H1 (cell line): ENCODE results near the gene CLIP3. TPM values are rescaled to one million over a fixed set of nuclear protein-coding genes. Genes with fewer than 3 reads are reported as not detected.

ENCODE experiments used
- CTCF ChIA-PET: fragments of 300-600 bp; sonication (Branson Sonifier 250); formaldehyde crosslinking; loops from one replicate; lab custom pipeline; 2021; ENCODE audit not compliant: partially characterized antibody; lab: Charles Lee
- POLR2A ChIA-PET: fragments of 300-600 bp; sonication (Branson Sonifier 250); formaldehyde crosslinking; loops from one replicate; lab custom pipeline; 2021; ENCODE audit warnings: inconsistent platforms; ENCODE audit not compliant: partially characterized antibody; lab: Charles Lee
- DNase-seq, 2 experiments: peaks; one replicate each; pipeline versions ENCODE4 v3.0.0 to v3.0.0-alpha.2; 2010 to 2022; ENCODE audit warnings: low spot score in 2 of 2, low read depth in 1 of 2, mixed read lengths in 1 of 2
- FAIRE-seq: peaks from 2 replicates; lab custom pipeline; 2011; peaks lifted over from hg19 to GRCh38; lab: Jason Lieb, UNC
- H2AFZ ChIP-seq: 2 replicates; pipeline ENCODE4 v1.8.1; 2012; ENCODE audit warnings: low read length, inconsistent platforms
- H2AK5ac ChIP-seq: 2 replicates; pipeline ENCODE4 v1.6.1; 2013; ENCODE audit warnings: low read depth, low read length
- H2BK120ac ChIP-seq: replicated peaks from 2 replicates; pipeline ENCODE3; 2013; ENCODE audit warnings: low read depth, low read length, inconsistent platforms
- H2BK12ac ChIP-seq: 2 replicates; pipeline ENCODE4 v1.6.1; 2013; ENCODE audit warnings: low read depth, low read length
- H2BK15ac ChIP-seq: 2 replicates; pipeline ENCODE4 v1.6.1; 2013; ENCODE audit warnings: low read length
- H2BK20ac ChIP-seq: 2 replicates; pipeline ENCODE4 v1.6.1; 2013; ENCODE audit warnings: low read length
- H2BK5ac ChIP-seq: 2 replicates; pipeline ENCODE4 v1.6.1; 2013; ENCODE audit warnings: low read depth, low read length
- H3K14ac ChIP-seq: 2 replicates; pipeline ENCODE4 v1.6.1; 2013; ENCODE audit warnings: inconsistent platforms; ENCODE audit not compliant: insufficient read length
- H3K18ac ChIP-seq: 2 replicates; pipeline ENCODE4 v1.6.1; 2013; ENCODE audit warnings: low read length; ENCODE audit errors: extremely low read depth
- H3K23ac ChIP-seq: 2 replicates; pipeline ENCODE4 v1.6.1; 2013; ENCODE audit warnings: inconsistent platforms; ENCODE audit not compliant: insufficient read length
- H3K23me2 ChIP-seq: 2 replicates; pipeline ENCODE4 v1.6.1; 2013; ENCODE audit warnings: low read depth, low read length
- H3K27ac ChIP-seq: 2 replicates; pipeline ENCODE4 v1.6.1; 2011; ENCODE audit warnings: low read depth, low read length, inconsistent platforms
- H3K27me3 ChIP-seq, 4 experiments: replicated peaks in 1 of 4; 1 replicate in 1 of 4; 2 replicates in 3 of 4; pipeline versions ENCODE4 v1.6.1 to v1.8.1; 2011 to 2013; ENCODE audit warnings: low read length in 3 of 4, mild to moderate bottlenecking in 3 of 4, inconsistent platforms in 2 of 4, mixed read lengths in 2 of 4, moderate library complexity in 1 of 4; ENCODE audit not compliant: control insufficient read depth in 3 of 4, insufficient read depth in 3 of 4; ENCODE audit errors: extremely low read depth in 1 of 4
- H3K36me3 ChIP-seq, 4 experiments: 2 replicates each; pipeline versions ENCODE4 v1.6.1 to v1.8.1; 2011 to 2013; ENCODE audit warnings: mild to moderate bottlenecking in 4 of 4, low read length in 3 of 4, moderate library complexity in 2 of 4, control low read depth in 1 of 4, inconsistent platforms in 1 of 4; ENCODE audit not compliant: insufficient read depth in 4 of 4, control insufficient read depth in 2 of 4
- H3K4ac ChIP-seq: replicated peaks from 2 replicates; pipeline ENCODE3; 2013; ENCODE audit warnings: low read length, low read depth, mixed read lengths, inconsistent platforms; ENCODE audit not compliant: insufficient read length
- H3K4me1 ChIP-seq, 4 experiments: replicated peaks in 1 of 4; 1 replicate in 1 of 4; 2 replicates in 3 of 4; pipeline versions ENCODE4 v1.6.1 to v1.8.1; 2011 to 2013; ENCODE audit warnings: low read length in 3 of 4, inconsistent platforms in 2 of 4, mixed read lengths in 1 of 4; ENCODE audit not compliant: insufficient read depth in 4 of 4, control insufficient read depth in 3 of 4
- H3K4me2 ChIP-seq, 2 experiments: 2 replicates each; pipeline versions ENCODE4 v1.6.1 to v1.8.1; 2011 to 2013; ENCODE audit warnings: low read depth in 2 of 2, low read length in 2 of 2, control low read depth in 1 of 2, inconsistent platforms in 1 of 2, mild to moderate bottlenecking in 1 of 2; ENCODE audit not compliant: insufficient read depth in 1 of 2
- H3K4me3 ChIP-seq, 4 experiments: fragments of 200-600, 300-600 bp in 1 of 4; sonication (generic), shearing (Covaris generic), sonication (Bioruptor Twin) in 1 of 4; 2 replicates each; pipeline versions ENCODE4 v1.5.1 to v1.8.1; 2011 to 2016; ENCODE audit warnings: low read length in 4 of 4, low read depth in 3 of 4, control low read depth in 2 of 4, inconsistent platforms in 2 of 4, mild to moderate bottlenecking in 2 of 4, mixed read lengths in 1 of 4, moderate library complexity in 1 of 4; ENCODE audit not compliant: insufficient read depth in 2 of 4; ENCODE audit errors: extremely low read depth in 1 of 4
- H3K56ac ChIP-seq: replicated peaks from 2 replicates; pipeline ENCODE3; 2013; ENCODE audit warnings: low read depth, mild to moderate bottlenecking, mixed read lengths, low read length, inconsistent platforms; ENCODE audit not compliant: insufficient read length
- H3K79me1 ChIP-seq: 2 replicates; pipeline ENCODE4 v1.6.1; 2013; ENCODE audit warnings: low read depth, low read length, control low read depth
- H3K79me2 ChIP-seq, 2 experiments: 2 replicates each; pipeline versions ENCODE4 v1.6.1 to v1.8.1; 2012 to 2013; ENCODE audit warnings: low read length in 2 of 2, mild to moderate bottlenecking in 2 of 2, inconsistent platforms in 1 of 2; ENCODE audit not compliant: insufficient read depth in 2 of 2, control insufficient read depth in 1 of 2
- H3K9ac ChIP-seq, 4 experiments: replicated peaks in 1 of 4; 1 replicate in 1 of 4; 2 replicates in 3 of 4; pipeline versions ENCODE4 v1.6.1 to v1.8.1; 2011 to 2013; ENCODE audit warnings: low read depth in 3 of 4, low read length in 3 of 4, control low read depth in 2 of 4, mild to moderate bottlenecking in 2 of 4, moderate library complexity in 2 of 4, inconsistent platforms in 1 of 4; ENCODE audit errors: extremely low read depth in 1 of 4
- H3K9me3 ChIP-seq, 2 experiments: 2 replicates each; pipeline versions ENCODE4 v1.6.1 to v1.8.1; 2012 to 2013; ENCODE audit warnings: mild to moderate bottlenecking in 2 of 2, moderate library complexity in 2 of 2, control low read depth in 1 of 2, inconsistent platforms in 1 of 2, low read depth in 1 of 2, low read length in 1 of 2, mixed read lengths in 1 of 2; ENCODE audit not compliant: insufficient read depth in 2 of 2
- H4K20me1 ChIP-seq, 2 experiments: replicated peaks in 1 of 2; 2 replicates each; pipeline versions ENCODE3 to v1.8.1; 2011 to 2013; ENCODE audit warnings: inconsistent platforms in 2 of 2, low read length in 2 of 2, mild to moderate bottlenecking in 1 of 2; ENCODE audit not compliant: insufficient read depth in 2 of 2, control insufficient read depth in 1 of 2
- H4K5ac ChIP-seq: 2 replicates; pipeline ENCODE4 v1.6.1; 2013; ENCODE audit warnings: low read length, low read depth, mixed read lengths, inconsistent platforms; ENCODE audit not compliant: insufficient read length
- H4K8ac ChIP-seq: 2 replicates; pipeline ENCODE4 v1.8.0; 2013; ENCODE audit warnings: mild to moderate bottlenecking, moderate library complexity, low read length, inconsistent platforms; ENCODE audit not compliant: insufficient read depth; ENCODE audit errors: extremely low read depth
- H4K91ac ChIP-seq: replicated peaks from 2 replicates; pipeline ENCODE3; 2013; ENCODE audit warnings: low read length, mixed read lengths, inconsistent platforms; ENCODE audit not compliant: insufficient read length
- BACH1 ChIP-seq: IDR thresholded peaks from 2 replicates; pipeline ENCODE4 v1.6.1; 2012; ENCODE audit warnings: low read length, improper control_type of control experiment
- CEBPB ChIP-seq: IDR thresholded peaks from 2 replicates; pipeline ENCODE4 v1.6.1; 2012; ENCODE audit warnings: low read depth, low read length
- HDAC2 ChIP-seq, 2 experiments: fragments of 300-600 bp in 1 of 2; sonication (generic) in 1 of 2; IDR thresholded peaks; 2 replicates each; pipeline ENCODE4 v1.6.1; 2011 to 2012; ENCODE audit warnings: low read depth in 2 of 2, low read length in 2 of 2, mild to moderate bottlenecking in 2 of 2, moderate library complexity in 2 of 2, borderline replicate concordance in 1 of 2, inconsistent platforms in 1 of 2
- POLR2AphosphoS5 ChIP-seq: IDR thresholded peaks from 2 replicates; pipeline ENCODE4 v1.6.1; 2011; ENCODE audit warnings: low read depth, low read length
- RNF2 ChIP-seq: fragments of 200-900, 300-1000 bp; sonication (generic); IDR thresholded peaks from 2 replicates; pipeline ENCODE4 v1.7.1; 2016; ENCODE audit warnings: borderline replicate concordance, low read depth, mild to moderate bottlenecking, antibody characterized with exemption, low read length; ENCODE audit not compliant: poor library complexity, severe bottlenecking; ENCODE audit errors: missing control alignments
- WGBS, 2 experiments: shearing (Covaris generic) in 1 of 2; methylation state at CpG; one replicate each; pipeline versions ENCODE4 v1.1.6 to v1.1.7; 2013 to 2015; ENCODE audit warnings: low lambda C conversion rate in 2 of 2, mixed read lengths in 2 of 2, inconsistent platforms in 1 of 2, low coverage in 1 of 2, missing lambda C conversion rate in 1 of 2; ENCODE audit not compliant: insufficient replicate concordance in 2 of 2, insufficient coverage in 1 of 2, insufficient read length in 1 of 2; ENCODE audit errors: extremely low coverage in 1 of 2, missing lambda C conversion rate in 1 of 2; 5-methylcytosine and 5-hydroxymethylcytosine counted together
- polyA plus RNA-seq, 7 experiments: library from polyadenylated mRNA; depleted of rRNA in 3 of 7; stranded (reverse) in 5 of 7; unstranded in 2 of 7; fragments of >200 nt in 5 of 7; fragments of 200-250 nt in 2 of 7; gene quantifications; 1 replicate in 5 of 7; 2 replicates in 1 of 7; 4 replicates in 1 of 7; pipeline versions ENCODE4 v1.2.1 to v1.2.3, GENCODE V29; 2011 to 2013; ENCODE audit warnings: missing spikeins in 2 of 7, mixed read lengths in 2 of 7
- total RNA-seq: library from RNA; stranded (reverse); fragmentation: NEBNext Ultra II Directional; extraction: Animal tissue kit (Norgen Biotek cat#: 25700); gene quantifications from 2 replicates; pipeline ENCODE4 v1.2.1, GENCODE V29; 2021
- TF ChIP-seq, protein P1 (sequence below): IDR thresholded peaks from 2 replicates; pipeline ENCODE4 v1.6.1; 2012; ENCODE audit warnings: inconsistent platforms

The CLIP3 gene
- total and polyA plus RNA-seq, 2 of the 8 experiments (the other 6 are each of a cell fraction or from before 2014, with no cell fraction given): 5.9 to 21.7 TPM

DNA sequence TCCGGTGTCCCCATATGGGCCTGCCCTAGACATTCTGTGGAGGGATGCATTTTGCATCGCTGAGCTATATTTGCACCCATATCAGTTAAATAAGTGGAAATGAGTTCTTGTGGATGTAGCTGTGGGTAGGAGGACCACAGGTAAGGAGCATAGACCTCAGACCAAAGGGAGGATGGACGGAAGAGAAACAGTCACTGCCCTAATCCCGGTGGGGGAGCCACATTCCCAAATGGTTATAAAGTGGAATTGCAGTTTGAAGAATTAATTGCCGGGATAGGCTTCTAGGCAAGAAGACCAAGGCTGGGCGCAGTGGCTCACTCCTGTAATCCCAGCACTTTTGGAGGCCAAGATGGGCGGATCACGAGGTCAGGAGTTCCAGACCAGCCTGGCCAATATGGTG is 35.9 kb downstream of the CLIP3 start:
- no peak for DNase-seq
- WGBS, 2 experiments: 90% methylated on average over 8 of the region's 8 CpGs; no CpG with 5 or more reads in 1 of the 2 experiments
- H2AK5ac ChIP-seq: no peak overlapping the region
- POLR2A ChIA-PET: interaction anchor here (1.5 to 1.9 kb wide), 3 partner anchors 10 to 57 kb away, joined by 5 to 8 read pairs (median 5); partner anchors contain the start of gene THAP8
- no peak overlapping the region for H3K56ac ChIP-seq
- H3K9ac ChIP-seq: no peak overlapping the region
- peak overlapping the region in 1 of 2 experiments; percentile 84; a peak in 1 of 4 replicates for H3K4me2 ChIP-seq
- peaks cover 0 to 9% of the 10 kb centered on the region in 2 experiments; a peak in 2 of 4 replicates for H3K79me2 ChIP-seq
- no peak overlapping the region for H3K18ac ChIP-seq
- no peak overlapping the region for H2BK15ac ChIP-seq
- no peak overlapping the region for H4K5ac ChIP-seq
- peaks cover 0 to 2% (median 0%) of the 10 kb centered on the region in 4 experiments; a peak in 1 of 8 replicates for H3K36me3 ChIP-seq
- no peak overlapping the region for H2BK20ac ChIP-seq
- CTCF ChIA-PET: interaction anchor here (0.6 to 4.1 kb wide), 12 partner anchors 10 to 304 kb away, joined by 3 to 19 read pairs (median 4); partner anchors contain the start of genes SYNE4 and THAP8
- H3K23me2 ChIP-seq: peaks cover 7% of the 10 kb centered on the region; the same call in 1 of the 2 replicates
- H2AFZ ChIP-seq: no peak overlapping the region
- H3K27ac ChIP-seq: no peak overlapping the region
- no peak overlapping the region for H2BK120ac ChIP-seq
- peak overlapping the region in 1 of 4 experiments; percentile 82; a peak in 1 of 8 replicates for H3K4me3 ChIP-seq
- H4K91ac ChIP-seq: no peak overlapping the region
- no peak for FAIRE-seq
- H3K23ac ChIP-seq: no peak overlapping the region
- no peaks in the 10 kb centered on the region for H3K9me3 ChIP-seq
- no peak overlapping the region for H3K14ac ChIP-seq
- H3K27me3 ChIP-seq: no peaks in the 10 kb centered on the region
- H4K8ac ChIP-seq: no peak overlapping the region
- no peak overlapping the region for H3K4ac ChIP-seq
- H2BK12ac ChIP-seq: no peak overlapping the region
- H3K4me1 ChIP-seq: peaks cover 0 to 5% (median 1%) of the 10 kb centered on the region in 4 experiments; a peak in 4 of 7 replicates
- peaks cover 11% of the 10 kb centered on the region for H3K79me1 ChIP-seq
- no peak overlapping the region for H2BK5ac ChIP-seq
- H4K20me1 ChIP-seq: peaks cover 2 to 14% of the 10 kb centered on the region in 2 experiments
- TF ChIP-seq CEBPB: no peak
- TF ChIP-seq BACH1: no peak
- TF ChIP-seq, protein P1, sequence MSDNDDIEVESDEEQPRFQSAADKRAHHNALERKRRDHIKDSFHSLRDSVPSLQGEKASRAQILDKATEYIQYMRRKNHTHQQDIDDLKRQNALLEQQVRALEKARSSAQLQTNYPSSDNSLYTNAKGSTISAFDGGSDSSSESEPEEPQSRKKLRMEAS: no peak
- no peak for TF ChIP-seq RNF2
- no peak for TF ChIP-seq POLR2AphosphoS5
- no peak for TF ChIP-seq HDAC2 (IDR thresholded peaks at IDR 0.05; ENCODE audit: borderline replicate concordance in 1 of 2, low read depth in 2 of 2, low read length in 2 of 2)
